ENCODE results near the gene OSBPL10.

Gene OSBPL10

GRCh38 chr3:31859245-31859644 lies 121.8 kb downstream of the OSBPL10 start:
- ChIA-PET CTCF (no interaction called here), POLR2A (no interaction called here)
- no peak for DNase-seq (ENCODE audit: low read depth, low spot score)
- H3K4me3 ChIP-seq (ENCODE audit: low read depth, low read length): no peak overlapping the region
- TF ChIP-seq CTCF (IDR thresholded peaks at IDR 0.05; ENCODE audit: insufficient read depth, low read length, missing control alignments): no peak

- no peak for TF ChIP-seq CTCF (IDR thresholded peaks at IDR 0.05; ENCODE audit: insufficient read depth, low read length, missing control alignments)
- no peak overlapping the region for H3K4me3 ChIP-seq (ENCODE audit: low read depth, low read length)
- CTCF ChIA-PET: no interaction called here
- DNase-seq (ENCODE audit: low read depth, low spot score): no peak
- POLR2A ChIA-PET: no interaction called here
Measured at GRCh38 chr3:31858439-31858838, 122.6 kb downstream of the OSBPL10 start.

- TF ChIP-seq CTCF (IDR thresholded peaks at IDR 0.05; ENCODE audit: insufficient read depth, low read length, missing control alignments): no peak
- no peak for DNase-seq (ENCODE audit: low read depth, low spot score)
- H3K4me3 ChIP-seq (ENCODE audit: low read depth, low read length): no peak overlapping the region
- CTCF ChIA-PET: no interaction called here
- POLR2A ChIA-PET: no interaction called here
Measured at GRCh38 chr3:31853580-31853979, 127.5 kb downstream of the OSBPL10 start.

- no peak for DNase-seq (ENCODE audit: low read depth, low spot score)
- no peak overlapping the region for H3K4me3 ChIP-seq (ENCODE audit: low read depth, low read length)
- ChIA-PET CTCF (no interaction called here), POLR2A (no interaction called here)
- no peak for TF ChIP-seq CTCF (IDR thresholded peaks at IDR 0.05; ENCODE audit: insufficient read depth, low read length, missing control alignments)
Measured at GRCh38 chr3:31851278-31851677, 129.8 kb downstream of the OSBPL10 start.

GRCh38 chr3:31848911-31849310 lies 132.2 kb downstream of the OSBPL10 start:
- no peak for TF ChIP-seq CTCF (IDR thresholded peaks at IDR 0.05; ENCODE audit: insufficient read depth, low read length, missing control alignments)
- H3K4me3 ChIP-seq (ENCODE audit: low read depth, low read length): no peak overlapping the region
- CTCF ChIA-PET: no interaction called here
- DNase-seq (ENCODE audit: low read depth, low spot score): no peak
- POLR2A ChIA-PET: no interaction called here

- POLR2A ChIA-PET: no interaction called here
- no peak for DNase-seq (ENCODE audit: low read depth, low spot score)
Measured at GRCh38 chr3:31848163-31848818, 132.8 kb downstream of the OSBPL10 start.

More at GRCh38 chr3:31848163-31848818, 132.8 kb downstream of the OSBPL10 start:
- TF ChIP-seq CTCF (IDR thresholded peaks at IDR 0.05; ENCODE audit: insufficient read depth, low read length, missing control alignments): no peak
- CTCF ChIA-PET: no interaction called here
- H3K4me3 ChIP-seq (ENCODE audit: low read depth, low read length): no peak overlapping the region
